ENCODE measurements around the gene ARAP3. TPM values are rescaled to one million over a fixed set of nuclear protein-coding genes. Genes with fewer than 3 reads are reported as not detected.

ARAP3 gene
- total RNA-seq, 1 donor from 2014 or later, result 35.2 TPM

GRCh38 chr5:141657937-141658545 is 24.0 kb downstream of the ARAP3 start:
- DNase-seq, result no peak
- intact Hi-C loops (cut with DNase I), result no loop called here

GRCh38 chr5:141657404-141657803 is 24.6 kb downstream of the ARAP3 start:
- Histone ChIP-seq H3K36me3 (peaks cover 66% of the 10 kb centered on the region), H3K4me1 (no peaks in the 10 kb centered on the region), H3K27me3 (ENCODE audit: low read depth) (no peaks in the 10 kb centered on the region), H3K9me3 (no peaks in the 10 kb centered on the region), H3K4me3 (no peak overlapping the region), H3K27ac (no peak overlapping the region)
- DNase-seq (no peak), ATAC-seq (no peak)
- intact Hi-C loops (cut with DNase I), result no loop called here
- TF ChIP-seq CTCF (IDR thresholded peaks at IDR 0.05), result no peak

More at GRCh38 chr5:141657937-141658545, 24.0 kb downstream of the ARAP3 start:
- no peaks in the 10 kb centered on the region for H3K27me3 ChIP-seq (ENCODE audit: low read depth)
- TF ChIP-seq CTCF (IDR thresholded peaks at IDR 0.05), result no peak
- H3K4me3 ChIP-seq, result no peak overlapping the region
- H3K4me1 ChIP-seq, result no peaks in the 10 kb centered on the region
- peaks cover 72% of the 10 kb centered on the region for H3K36me3 ChIP-seq
- H3K27ac ChIP-seq, result no peak overlapping the region
- no peaks in the 10 kb centered on the region for H3K9me3 ChIP-seq
- ATAC-seq, result no peak

- Histone ChIP-seq H3K9me3 (no peaks in the 10 kb centered on the region), H3K27me3 (ENCODE audit: low read depth) (no peaks in the 10 kb centered on the region), H3K4me1 (peaks cover 4% of the 10 kb centered on the region), H3K4me3 (no peak overlapping the region), H3K36me3 (peaks cover 56% of the 10 kb centered on the region), H3K27ac (no peak overlapping the region)
- DNase-seq, result no peak
- ATAC-seq, result no peak
- intact Hi-C loops (cut with DNase I), result no loop called here
- no peak for TF ChIP-seq CTCF (IDR thresholded peaks at IDR 0.05)
Measured at GRCh38 chr5:141656396-141656795, 25.6 kb downstream of the ARAP3 start.

- no peaks in the 10 kb centered on the region for H3K9me3 ChIP-seq
- TF ChIP-seq CTCF (IDR thresholded peaks at IDR 0.05), result no peak
- no peaks in the 10 kb centered on the region for H3K27me3 ChIP-seq (ENCODE audit: low read depth)
- ATAC-seq (no peak), DNase-seq (no peak)
- H3K4me1 ChIP-seq, result peaks cover 14% of the 10 kb centered on the region
- intact Hi-C loops (cut with DNase I), result no loop called here
- no peak overlapping the region for H3K4me3 ChIP-seq
- H3K36me3 ChIP-seq, result peaks cover 55% of the 10 kb centered on the region
- H3K27ac ChIP-seq, result no peak overlapping the region
Measured at GRCh38 chr5:141655020-141655419, 27.0 kb downstream of the ARAP3 start.

GRCh38 chr5:141654298-141654697 is 27.7 kb downstream of the ARAP3 start:
- ATAC-seq, result no peak
- TF ChIP-seq CTCF (IDR thresholded peaks at IDR 0.05), result no peak
- H3K4me3 ChIP-seq, result no peak overlapping the region
- H3K27ac ChIP-seq, result no peak overlapping the region
- intact Hi-C loops (cut with DNase I), result no loop called here
- peaks cover 48% of the 10 kb centered on the region for H3K36me3 ChIP-seq
- no peaks in the 10 kb centered on the region for H3K27me3 ChIP-seq (ENCODE audit: low read depth)
- peaks cover 15% of the 10 kb centered on the region for H3K4me1 ChIP-seq
- DNase-seq, result no peak
- no peaks in the 10 kb centered on the region for H3K9me3 ChIP-seq
